Endothelial cell (in vitro differentiated cells): ENCODE data around the gene SEC24A. TPM values are rescaled to one million over a fixed set of nuclear protein-coding genes. Genes with fewer than 3 reads are reported as not detected.
"Not testable (repeated sequence)": the region's sequence is repeated elsewhere in the genome, so short reads cannot be mapped to it uniquely, and the experiment has no call there.

Experiments used
- DNase-seq: peaks from one replicate; pipeline ENCODE4 v3.0.0; 2021; ENCODE audit warnings: low spot score
- H3K27ac Mint-ChIP-seq: one replicate; pipeline ENCODE4 v1.8.0; 2021; ENCODE audit warnings: mixed read lengths, inconsistent platforms; ENCODE audit not compliant: unreplicated experiment
- H3K27me3 Mint-ChIP-seq: one replicate; pipeline ENCODE4 v1.8.0; 2021; ENCODE audit warnings: mild to moderate bottlenecking, moderate library complexity, mixed read lengths, inconsistent platforms; ENCODE audit not compliant: unreplicated experiment
- H3K36me3 Mint-ChIP-seq: one replicate; pipeline ENCODE4 v1.8.0; 2021; ENCODE audit warnings: mild to moderate bottlenecking, low read depth, mixed read lengths, inconsistent platforms; ENCODE audit not compliant: unreplicated experiment
- H3K4me1 Mint-ChIP-seq: one replicate; pipeline ENCODE4 v1.8.0; 2021; ENCODE audit warnings: mild to moderate bottlenecking, mixed read lengths, inconsistent platforms; ENCODE audit not compliant: unreplicated experiment
- H3K4me3 Mint-ChIP-seq: one replicate; pipeline ENCODE4 v1.8.0; 2021; ENCODE audit warnings: mild to moderate bottlenecking, mixed read lengths, inconsistent platforms; ENCODE audit not compliant: unreplicated experiment
- H3K9me3 Mint-ChIP-seq: one replicate; pipeline ENCODE4 v1.8.0; 2021; ENCODE audit warnings: mixed read lengths, inconsistent platforms; ENCODE audit not compliant: unreplicated experiment
- total RNA-seq: library from RNA; stranded (reverse); fragmentation: NEBNext Ultra II Directional; extraction: Animal tissue kit (Norgen Biotek cat#: 25700); gene quantifications from one replicate; pipeline ENCODE4 v1.2.1, GENCODE V29; 2021; ENCODE audit not compliant: unreplicated experiment
- TF ChIP-seq, protein P1 (sequence below): fragments of 200-600 bp; sonication (generic); IDR thresholded peaks from one replicate; pipeline ENCODE4 v1.5.0; 2021; ENCODE audit warnings: antibody characterized with exemption; ENCODE audit not compliant: unreplicated experiment

Gene SEC24A
- total RNA-seq, 1 donor from 2014 or later = 17.6 TPM

GRCh38 chr5:134614450-134615085, 34.0 kb upstream of the SEC24A start:
- TF ChIP-seq, protein P1, sequence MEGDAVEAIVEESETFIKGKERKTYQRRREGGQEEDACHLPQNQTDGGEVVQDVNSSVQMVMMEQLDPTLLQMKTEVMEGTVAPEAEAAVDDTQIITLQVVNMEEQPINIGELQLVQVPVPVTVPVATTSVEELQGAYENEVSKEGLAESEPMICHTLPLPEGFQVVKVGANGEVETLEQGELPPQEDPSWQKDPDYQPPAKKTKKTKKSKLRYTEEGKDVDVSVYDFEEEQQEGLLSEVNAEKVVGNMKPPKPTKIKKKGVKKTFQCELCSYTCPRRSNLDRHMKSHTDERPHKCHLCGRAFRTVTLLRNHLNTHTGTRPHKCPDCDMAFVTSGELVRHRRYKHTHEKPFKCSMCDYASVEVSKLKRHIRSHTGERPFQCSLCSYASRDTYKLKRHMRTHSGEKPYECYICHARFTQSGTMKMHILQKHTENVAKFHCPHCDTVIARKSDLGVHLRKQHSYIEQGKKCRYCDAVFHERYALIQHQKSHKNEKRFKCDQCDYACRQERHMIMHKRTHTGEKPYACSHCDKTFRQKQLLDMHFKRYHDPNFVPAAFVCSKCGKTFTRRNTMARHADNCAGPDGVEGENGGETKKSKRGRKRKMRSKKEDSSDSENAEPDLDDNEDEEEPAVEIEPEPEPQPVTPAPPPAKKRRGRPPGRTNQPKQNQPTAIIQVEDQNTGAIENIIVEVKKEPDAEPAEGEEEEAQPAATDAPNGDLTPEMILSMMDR = no peak
- H3K27ac Mint-ChIP-seq = no peak overlapping the region
- peaks cover 26% of the 10 kb centered on the region for H3K36me3 Mint-ChIP-seq
- no peaks in the 10 kb centered on the region for H3K4me1 Mint-ChIP-seq
- H3K4me3 Mint-ChIP-seq = peak overlapping the region; percentile 45
- H3K9me3 Mint-ChIP-seq = no peaks in the 10 kb centered on the region
- H3K27me3 Mint-ChIP-seq = no peaks in the 10 kb centered on the region
- no peak for DNase-seq

GRCh38 chr5:134620634-134621033, 28.0 kb upstream of the SEC24A start:
- no peaks in the 10 kb centered on the region for H3K4me1 Mint-ChIP-seq

DNA sequence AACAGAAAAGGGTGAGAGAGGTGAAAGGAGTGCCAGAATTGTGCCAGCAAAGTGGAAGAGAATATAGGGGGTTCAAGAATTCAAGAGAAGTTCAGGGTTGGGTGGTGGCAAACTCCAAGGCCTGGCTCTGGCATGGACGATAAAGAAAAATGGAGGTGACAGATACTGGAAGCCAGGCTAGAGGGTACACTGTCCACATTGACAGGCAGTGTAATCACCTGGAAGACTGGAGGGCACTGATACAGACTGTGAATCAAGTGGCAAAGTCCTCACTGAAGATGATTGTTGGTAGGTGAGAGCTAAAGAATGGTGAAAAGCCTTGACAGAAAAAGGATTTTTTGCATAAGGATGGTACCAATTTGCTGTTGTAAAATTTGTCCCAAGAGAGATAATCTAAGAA, 23.0 kb upstream of the SEC24A start:
- no peak for DNase-seq
- TF ChIP-seq, protein P1 = no peak
- H3K4me1 Mint-ChIP-seq = no peaks in the 10 kb centered on the region
- H3K36me3 Mint-ChIP-seq = no peaks in the 10 kb centered on the region
- H3K27ac Mint-ChIP-seq = no peak overlapping the region
- peaks cover 1% of the 10 kb centered on the region for H3K27me3 Mint-ChIP-seq
- H3K9me3 Mint-ChIP-seq = no peaks in the 10 kb centered on the region
- H3K4me3 Mint-ChIP-seq = no peak overlapping the region

More at GRCh38 chr5:134620634-134621033, 28.0 kb upstream of the SEC24A start:
- Mint-ChIP-seq H3K27ac (no peak overlapping the region), H3K4me3 (no peak overlapping the region), H3K27me3 (peaks cover 1% of the 10 kb centered on the region), H3K36me3 (peaks cover 9% of the 10 kb centered on the region), H3K9me3 (no peaks in the 10 kb centered on the region)
- no peak for DNase-seq
- TF ChIP-seq, protein P1 = no peak

- Mint-ChIP-seq H3K4me1 (no peaks in the 10 kb centered on the region), H3K9me3 (no peaks in the 10 kb centered on the region), H3K4me3 (no peak overlapping the region), H3K36me3 (no peaks in the 10 kb centered on the region), H3K27ac (no peak overlapping the region), H3K27me3 (peaks cover 1% of the 10 kb centered on the region)
- DNase-seq = no peak
- TF ChIP-seq, protein P1 = no peak
Observed at GRCh38 chr5:134626369-134627014, 22.1 kb upstream of the SEC24A start.

DNA sequence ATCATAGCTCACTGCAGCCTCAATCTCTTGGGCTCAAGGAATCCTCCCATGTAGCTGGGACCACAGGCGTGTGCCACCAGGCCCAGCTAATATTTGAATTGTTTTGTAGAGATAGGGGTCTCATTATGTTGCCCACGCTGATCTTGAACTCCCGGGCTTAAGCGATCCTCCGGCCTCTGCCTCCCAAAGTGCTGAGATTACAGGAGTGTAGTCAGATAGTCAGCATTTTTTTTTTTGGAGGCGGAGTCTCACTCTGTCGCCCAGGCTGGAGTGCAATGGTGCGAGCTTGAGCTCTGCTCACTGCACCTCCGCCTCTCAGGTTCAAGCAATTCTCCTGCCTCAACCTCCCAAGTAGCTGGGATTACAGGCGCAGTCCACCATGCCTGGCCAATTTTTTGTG, 14.4 kb upstream of the SEC24A start:
- no peaks in the 10 kb centered on the region for H3K9me3 Mint-ChIP-seq
- no peaks in the 10 kb centered on the region for H3K36me3 Mint-ChIP-seq
- H3K4me1 Mint-ChIP-seq = no peaks in the 10 kb centered on the region
- TF ChIP-seq, protein P1 = no peak
- H3K27ac Mint-ChIP-seq = no peak overlapping the region
- no peak for DNase-seq
- no peaks in the 10 kb centered on the region for H3K27me3 Mint-ChIP-seq
- H3K4me3 Mint-ChIP-seq = no peak overlapping the region

- DNase-seq, H3K36me3 Mint-ChIP-seq, H3K9me3 Mint-ChIP-seq: not testable (repeated sequence)
Observed at GRCh38 chr5:134635366-134635765, 13.2 kb upstream of the SEC24A start.

More at GRCh38 chr5:134635366-134635765, 13.2 kb upstream of the SEC24A start:
- H3K27me3 Mint-ChIP-seq, H3K4me1 Mint-ChIP-seq, H3K27ac Mint-ChIP-seq, H3K4me3 Mint-ChIP-seq: not testable (repeated sequence)
